ENCODE measurements around the gene FAM47E. TPM values are rescaled to one million over a fixed set of nuclear protein-coding genes. Genes with fewer than 3 reads are reported as not detected.

FAM47E gene
- total and polyA plus RNA-seq, 2 of the 13 experiments (the other 11 are each of a cell fraction or from before 2014, with no cell fraction given), result 0.33 to 0.66 TPM

DNA sequence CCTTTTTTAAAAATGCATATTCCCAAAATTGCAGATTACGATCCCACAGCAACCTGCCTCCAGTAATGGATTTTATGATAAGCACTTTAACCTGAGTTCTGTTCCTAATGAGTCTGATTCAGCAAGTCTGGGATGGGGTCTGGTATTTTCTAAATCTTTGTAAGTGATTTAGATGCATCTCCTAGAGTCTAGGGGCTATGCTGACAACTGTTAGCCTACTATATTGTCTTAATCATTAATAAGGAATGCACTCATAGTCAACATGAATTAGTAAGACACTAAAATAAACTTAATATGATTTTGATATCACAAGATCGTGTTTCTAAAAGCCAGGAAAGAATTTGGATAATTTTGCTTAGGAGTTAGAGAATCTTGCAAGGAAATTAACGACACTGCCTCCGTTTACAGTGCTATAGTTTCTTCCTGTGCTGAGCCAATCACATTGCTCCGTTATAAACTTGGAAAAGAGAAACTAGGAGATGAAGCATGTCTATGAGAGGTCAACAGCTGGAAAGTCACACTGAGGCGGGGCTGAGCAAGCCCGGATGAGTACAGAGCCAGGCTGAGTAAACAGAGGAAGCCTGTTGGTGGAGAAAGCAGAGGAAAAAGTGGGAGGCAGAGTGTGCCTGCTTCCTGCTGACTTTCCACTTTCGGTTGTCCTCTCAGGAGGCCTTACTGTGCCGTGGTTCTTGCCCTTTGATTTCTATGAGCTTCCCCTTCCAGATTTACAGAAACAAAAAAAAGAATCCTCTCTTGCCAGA, 43.3 kb upstream of the FAM47E start (continued):
- TF ChIP-seq AHDC1 (CRISPR knock-in tag; IDR thresholded peaks at IDR 0.05; ENCODE audit: borderline replicate concordance) (no peak), SMARCE1 (IDR thresholded peaks at IDR 0.05; ENCODE audit: borderline replicate concordance) (no peak), KLF12 (CRISPR knock-in tag; IDR thresholded peaks at IDR 0.05; ENCODE audit: borderline replicate concordance) (0 out of 2 replicates have a peak, but pooled peaks have one; percentile 59), TBL1XR1 (IDR thresholded peaks at IDR 0.05; ENCODE audit: borderline replicate concordance, low read length, partially characterized antibody) (no peak), RFX3 (CRISPR knock-in tag; IDR thresholded peaks at IDR 0.05) (no peak), U2AF1 (optimal IDR thresholded peaks at IDR 0.05; ENCODE audit: low read depth, low read length) (no peak), ZNF20 (CRISPR knock-in tag; IDR thresholded peaks at IDR 0.05) (no peak), HDAC1 (CRISPR knock-in tag; IDR thresholded peaks at IDR 0.05) (peak; percentile 53; the same call in 1 of the 2 replicates), KLF11 (CRISPR knock-in tag; IDR thresholded peaks at IDR 0.05) (no peak), REPIN1 (CRISPR knock-in tag; IDR thresholded peaks at IDR 0.05; ENCODE audit: borderline replicate concordance, low read depth) (no peak), HNRNPUL1 (IDR thresholded peaks at IDR 0.05; ENCODE audit: low read depth, low read length) (no peak), ZNF274 (CRISPR knock-in tag; IDR thresholded peaks at IDR 0.05) (no peak), SALL1 (CRISPR knock-in tag; IDR thresholded peaks at IDR 0.05) (peak; percentile 88), CHCHD3 (CRISPR knock-in tag; IDR thresholded peaks at IDR 0.05) (no peak), PAF1 (CRISPR knock-in tag; IDR thresholded peaks at IDR 0.05) (no peak), EP300 (IDR thresholded peaks at IDR 0.05; ENCODE audit: low read depth in 2 of 2, low read length in 2 of 2) (0 out of 4 replicates have a peak, but pooled peaks of 1 of the 2 experiments have one; percentile 24), EP300 (CRISPR knock-in tag; IDR thresholded peaks at IDR 0.05; ENCODE audit: borderline replicate concordance) (no peak)
- TF ChIP-seq, protein P1, sequence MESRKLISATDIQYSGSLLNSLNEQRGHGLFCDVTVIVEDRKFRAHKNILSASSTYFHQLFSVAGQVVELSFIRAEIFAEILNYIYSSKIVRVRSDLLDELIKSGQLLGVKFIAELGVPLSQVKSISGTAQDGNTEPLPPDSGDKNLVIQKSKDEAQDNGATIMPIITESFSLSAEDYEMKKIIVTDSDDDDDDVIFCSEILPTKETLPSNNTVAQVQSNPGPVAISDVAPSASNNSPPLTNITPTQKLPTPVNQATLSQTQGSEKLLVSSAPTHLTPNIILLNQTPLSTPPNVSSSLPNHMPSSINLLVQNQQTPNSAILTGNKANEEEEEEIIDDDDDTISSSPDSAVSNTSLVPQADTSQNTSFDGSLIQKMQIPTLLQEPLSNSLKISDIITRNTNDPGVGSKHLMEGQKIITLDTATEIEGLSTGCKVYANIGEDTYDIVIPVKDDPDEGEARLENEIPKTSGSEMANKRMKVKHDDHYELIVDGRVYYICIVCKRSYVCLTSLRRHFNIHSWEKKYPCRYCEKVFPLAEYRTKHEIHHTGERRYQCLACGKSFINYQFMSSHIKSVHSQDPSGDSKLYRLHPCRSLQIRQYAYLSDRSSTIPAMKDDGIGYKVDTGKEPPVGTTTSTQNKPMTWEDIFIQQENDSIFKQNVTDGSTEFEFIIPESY (CRISPR knock-in tag; IDR thresholded peaks at IDR 0.05), result no peak
- TF ChIP-seq, protein P2, sequence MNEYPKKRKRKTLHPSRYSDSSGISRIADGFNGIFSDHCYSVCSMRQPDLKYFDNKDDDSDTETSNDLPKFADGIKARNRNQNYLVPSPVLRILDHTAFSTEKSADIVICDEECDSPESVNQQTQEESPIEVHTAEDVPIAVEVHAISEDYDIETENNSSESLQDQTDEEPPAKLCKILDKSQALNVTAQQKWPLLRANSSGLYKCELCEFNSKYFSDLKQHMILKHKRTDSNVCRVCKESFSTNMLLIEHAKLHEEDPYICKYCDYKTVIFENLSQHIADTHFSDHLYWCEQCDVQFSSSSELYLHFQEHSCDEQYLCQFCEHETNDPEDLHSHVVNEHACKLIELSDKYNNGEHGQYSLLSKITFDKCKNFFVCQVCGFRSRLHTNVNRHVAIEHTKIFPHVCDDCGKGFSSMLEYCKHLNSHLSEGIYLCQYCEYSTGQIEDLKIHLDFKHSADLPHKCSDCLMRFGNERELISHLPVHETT (CRISPR knock-in tag; conservative IDR thresholded peaks at IDR 0.05), result no peak
